Neural crest cell (in vitro differentiated cells): ENCODE results near the gene HEPN1. TPM values are rescaled to one million over a fixed set of nuclear protein-coding genes. Genes with fewer than 3 reads are reported as not detected.

Experiments
- DNase-seq: peaks from one replicate; pipeline ENCODE4 v3.0.0; 2021; ENCODE audit warnings: low read depth, mixed read lengths, low spot score
- H3K27ac Mint-ChIP-seq: one replicate; pipeline ENCODE4 v1.8.0; 2021; ENCODE audit warnings: mild to moderate bottlenecking, mixed read lengths; ENCODE audit not compliant: unreplicated experiment
- H3K27me3 Mint-ChIP-seq: 2 replicates; pipeline ENCODE4 v1.8.0; 2021; ENCODE audit warnings: low read depth, mild to moderate bottlenecking, mixed read lengths
- H3K36me3 Mint-ChIP-seq: 2 replicates; pipeline ENCODE4 v1.8.0; 2021; ENCODE audit warnings: low read depth, mild to moderate bottlenecking, mixed read lengths
- H3K4me1 Mint-ChIP-seq: 2 replicates; pipeline ENCODE4 v1.8.0; 2021; ENCODE audit warnings: mixed read lengths
- H3K4me3 Mint-ChIP-seq: one replicate; pipeline ENCODE4 v1.8.0; 2021; ENCODE audit warnings: mild to moderate bottlenecking, mixed read lengths
- H3K9me3 Mint-ChIP-seq: 2 replicates; pipeline ENCODE4 v1.8.0; 2021; ENCODE audit warnings: mixed read lengths
- CTCF ChIP-seq: fragments of 200-600 bp; sonication (generic); conservative IDR thresholded peaks from 2 replicates; pipeline ENCODE4 v1.5.0; 2021; ENCODE audit warnings: antibody characterized with exemption, mild to moderate bottlenecking
- total RNA-seq: library from RNA; stranded (reverse); gene quantifications from 2 replicates; pipeline ENCODE4 v1.2.1, GENCODE V29; 2021

The HEPN1 gene
- total RNA-seq, 1 donor from 2014 or later = not detected

GRCh38 chr11:124898263-124898680, 20.8 kb upstream of the HEPN1 start:
- Mint-ChIP-seq H3K27me3 (peaks cover 38% of the 10 kb centered on the region), H3K4me1 (peaks cover 16% of the 10 kb centered on the region), H3K36me3 (no peaks in the 10 kb centered on the region), H3K9me3 (no peaks in the 10 kb centered on the region), H3K4me3 (no peak overlapping the region), H3K27ac (no peak overlapping the region)
- DNase-seq = no peak
- no peak for TF ChIP-seq CTCF

- peaks cover 41% of the 10 kb centered on the region for H3K27me3 Mint-ChIP-seq
- H3K27ac Mint-ChIP-seq = peak overlapping the region; percentile 94
- H3K4me3 Mint-ChIP-seq = no peak overlapping the region
- H3K4me1 Mint-ChIP-seq = peaks cover 16% of the 10 kb centered on the region
- TF ChIP-seq CTCF = no peak
- no peaks in the 10 kb centered on the region for H3K9me3 Mint-ChIP-seq
- no peak for DNase-seq
- H3K36me3 Mint-ChIP-seq = no peaks in the 10 kb centered on the region
These were observed 20.3 kb upstream of the HEPN1 start for GRCh38 chr11:124898711-124899110.

- Mint-ChIP-seq H3K36me3 (no peaks in the 10 kb centered on the region), H3K9me3 (no peaks in the 10 kb centered on the region), H3K27ac (no peak overlapping the region), H3K4me1 (peaks cover 16% of the 10 kb centered on the region), H3K27me3 (peaks cover 45% of the 10 kb centered on the region), H3K4me3 (no peak overlapping the region)
- DNase-seq = no peak
- TF ChIP-seq CTCF = no peak
These were observed 19.5 kb upstream of the HEPN1 start for GRCh38 chr11:124899383-124900145.

DNA sequence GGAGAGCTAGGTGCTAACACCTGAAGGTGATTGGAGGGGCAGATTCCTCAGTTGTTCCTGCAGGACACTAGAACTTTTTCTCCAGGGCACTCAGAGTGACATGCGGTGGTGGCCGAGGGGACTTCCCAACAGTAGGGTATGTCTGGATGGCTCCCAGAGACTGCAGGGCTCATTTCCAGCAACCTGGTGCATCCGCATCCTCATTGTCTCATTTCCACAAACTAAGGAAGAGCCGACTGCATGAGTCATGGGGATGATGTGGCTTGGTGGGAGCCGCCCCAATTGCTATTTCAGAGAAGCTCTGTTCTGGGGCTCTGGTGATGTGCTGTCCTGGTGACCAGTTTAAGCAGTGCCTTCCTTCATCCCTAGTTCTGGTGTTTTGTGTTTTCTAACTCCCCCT, 18.6 kb upstream of the HEPN1 start:
- H3K27me3 Mint-ChIP-seq = peaks cover 51% of the 10 kb centered on the region
- no peak for TF ChIP-seq CTCF
- H3K9me3 Mint-ChIP-seq = peaks cover under 1% of the 10 kb centered on the region
- H3K4me3 Mint-ChIP-seq = no peak overlapping the region
- DNase-seq = no peak
- peaks cover 16% of the 10 kb centered on the region for H3K4me1 Mint-ChIP-seq
- no peaks in the 10 kb centered on the region for H3K36me3 Mint-ChIP-seq
- no peak overlapping the region for H3K27ac Mint-ChIP-seq

- H3K27ac Mint-ChIP-seq = no peak overlapping the region
- no peak overlapping the region for H3K4me3 Mint-ChIP-seq
- H3K36me3 Mint-ChIP-seq = no peaks in the 10 kb centered on the region
- no peak for TF ChIP-seq CTCF
- peaks cover 8% of the 10 kb centered on the region for H3K9me3 Mint-ChIP-seq
- H3K27me3 Mint-ChIP-seq = peaks cover 56% of the 10 kb centered on the region
- DNase-seq = no peak
- peaks cover 12% of the 10 kb centered on the region for H3K4me1 Mint-ChIP-seq
These were observed 16.4 kb upstream of the HEPN1 start for GRCh38 chr11:124902616-124903015.
